OCI-LY1 (cell line): Measurements from ENCODE around the gene YIPF3.
"Not testable (repeated sequence)": the region's sequence is repeated elsewhere in the genome, so short reads cannot be mapped to it uniquely, and the experiment has no call there.

Experiments
- EZH2 ChIP-seq: fragments of 200-600 bp; sonication (generic), shearing (Covaris generic); IDR thresholded peaks from 2 replicates; pipeline ENCODE4 v1.8.0; 2017; ENCODE audit warnings: borderline replicate concordance, mixed run types, mild to moderate bottlenecking, antibody characterized with exemption, low read length, moderate library complexity, mixed read lengths
- TF ChIP-seq, protein P1 (sequence below): fragments of 200-600 bp; sonication (generic), shearing (Covaris generic); IDR thresholded peaks from 2 replicates; pipeline ENCODE4 v1.5.1; 2017; ENCODE audit warnings: mild to moderate bottlenecking, antibody characterized with exemption, low read length, moderate library complexity, mixed read lengths

DNA sequence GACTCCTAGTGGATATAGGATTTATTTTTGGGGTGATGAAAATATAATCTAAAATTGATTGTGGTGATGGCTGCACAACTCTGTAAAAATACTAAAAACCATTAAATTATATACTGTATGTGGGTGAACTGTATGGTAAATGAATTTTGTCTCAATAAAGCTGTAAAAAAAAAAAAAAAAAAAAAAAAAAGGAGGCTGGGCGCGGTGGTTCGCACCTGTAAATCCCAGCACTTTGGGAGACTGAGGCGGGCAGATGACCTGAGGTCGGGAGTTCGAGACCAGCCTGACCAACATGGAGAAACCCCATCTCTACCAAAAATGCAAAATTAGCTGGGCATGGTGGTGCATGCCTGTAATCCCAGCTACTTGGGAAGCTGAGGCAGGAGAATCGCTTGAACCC, 40.9 kb upstream of the YIPF3 start:
- TF ChIP-seq, protein P1, sequence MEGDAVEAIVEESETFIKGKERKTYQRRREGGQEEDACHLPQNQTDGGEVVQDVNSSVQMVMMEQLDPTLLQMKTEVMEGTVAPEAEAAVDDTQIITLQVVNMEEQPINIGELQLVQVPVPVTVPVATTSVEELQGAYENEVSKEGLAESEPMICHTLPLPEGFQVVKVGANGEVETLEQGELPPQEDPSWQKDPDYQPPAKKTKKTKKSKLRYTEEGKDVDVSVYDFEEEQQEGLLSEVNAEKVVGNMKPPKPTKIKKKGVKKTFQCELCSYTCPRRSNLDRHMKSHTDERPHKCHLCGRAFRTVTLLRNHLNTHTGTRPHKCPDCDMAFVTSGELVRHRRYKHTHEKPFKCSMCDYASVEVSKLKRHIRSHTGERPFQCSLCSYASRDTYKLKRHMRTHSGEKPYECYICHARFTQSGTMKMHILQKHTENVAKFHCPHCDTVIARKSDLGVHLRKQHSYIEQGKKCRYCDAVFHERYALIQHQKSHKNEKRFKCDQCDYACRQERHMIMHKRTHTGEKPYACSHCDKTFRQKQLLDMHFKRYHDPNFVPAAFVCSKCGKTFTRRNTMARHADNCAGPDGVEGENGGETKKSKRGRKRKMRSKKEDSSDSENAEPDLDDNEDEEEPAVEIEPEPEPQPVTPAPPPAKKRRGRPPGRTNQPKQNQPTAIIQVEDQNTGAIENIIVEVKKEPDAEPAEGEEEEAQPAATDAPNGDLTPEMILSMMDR: not testable (repeated sequence)
- TF ChIP-seq EZH2: not testable (repeated sequence)
